Prostate gland (tissue), 2 donors: ENCODE measurements around the gene TRAPPC2.

Source experiments
- CTCF ChIP-seq, 4 experiments: fragments of 200-600 bp in 2 of 4; fragments of 450-650 bp in 2 of 4; sonication (generic) in 2 of 4; IDR thresholded peaks; 1 replicate in 3 of 4; 2 replicates in 1 of 4; pipeline ENCODE4 v1.5.1; 2016 to 2019; ENCODE audit warnings: antibody characterized with exemption in 4 of 4, mild to moderate bottlenecking in 2 of 4, moderate library complexity in 2 of 4
- POLR2A ChIP-seq: fragments of 450-650 bp; IDR thresholded peaks from one replicate; pipeline ENCODE4 v1.6.1; 2016; ENCODE audit warnings: antibody characterized with exemption, mild to moderate bottlenecking
- POLR2AphosphoS5 ChIP-seq: sonication (generic); formaldehyde crosslinking; IDR thresholded peaks from one replicate; pipeline ENCODE4 v1.6.1; 2017; ENCODE audit warnings: antibody characterized with exemption

DNA sequence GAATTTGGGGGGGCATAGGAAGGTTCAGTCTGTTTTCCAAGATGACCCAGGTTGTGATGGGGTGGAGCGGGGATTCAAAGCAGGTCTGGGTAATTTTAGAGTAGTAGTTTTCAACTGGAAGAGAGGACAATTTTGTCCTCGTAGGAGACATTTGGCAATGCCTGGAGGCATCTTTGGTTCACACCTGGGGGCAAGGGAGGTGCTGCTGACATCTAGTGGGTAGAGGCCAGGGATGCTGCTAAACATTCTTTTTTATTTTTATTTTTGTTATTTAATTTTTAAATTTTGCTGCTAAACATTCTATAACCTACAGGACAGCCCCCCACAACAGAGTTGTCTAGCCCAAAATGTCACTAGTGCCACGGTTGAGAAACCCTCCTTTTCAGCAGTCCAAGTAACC is 43.6 kb downstream of the TRAPPC2 start:
- TF ChIP-seq CTCF (IDR thresholded peaks at IDR 0.05) (no peak), POLR2AphosphoS5 (no peak), POLR2A (no peak)
